BLaER1 treated with 17β-estradiol and CSF1 and Interleukin-3, amounts not matched to agents 10 nM and 100 nM (cell line): Measurements from ENCODE around the gene OTOL1.

Source experiments
- H3K27ac ChIP-seq, 11 experiments: shearing (Covaris generic); formaldehyde crosslinking; 2 replicates each; pipeline ENCODE4 v1.8.1; 2022
- H3K27me3 ChIP-seq, 11 experiments: shearing (Covaris generic); formaldehyde crosslinking; 2 replicates each; pipeline ENCODE4 v1.8.1; 2022
- H3K36me3 ChIP-seq, 11 experiments: shearing (Covaris generic); formaldehyde crosslinking; 2 replicates each; pipeline ENCODE4 v1.8.1; 2022
- H3K4me1 ChIP-seq, 10 experiments: shearing (Covaris generic); formaldehyde crosslinking; 2 replicates each; pipeline ENCODE4 v1.8.1; 2022
- H3K4me2 ChIP-seq, 11 experiments: shearing (Covaris generic); formaldehyde crosslinking; 2 replicates each; pipeline ENCODE4 v1.8.1; 2022
- H3K4me3 ChIP-seq, 10 experiments: shearing (Covaris generic); formaldehyde crosslinking; 2 replicates each; pipeline ENCODE4 v1.8.1; 2022
- H3K9ac ChIP-seq, 11 experiments: shearing (Covaris generic); formaldehyde crosslinking; 2 replicates each; pipeline ENCODE4 v1.8.1; 2022
- H3K9me3 ChIP-seq, 11 experiments: shearing (Covaris generic); formaldehyde crosslinking; replicated peaks in 1 of 11; 2 replicates each; pipeline ENCODE4 v1.8.1; 2022
- H4K20me1 ChIP-seq, 11 experiments: shearing (Covaris generic); formaldehyde crosslinking; 2 replicates each; pipeline ENCODE4 v1.8.1; 2022
- Cebpa-rat ChIP-seq, 11 experiments: shearing (Covaris generic); IDR thresholded peaks; 2 replicates each; pipeline ENCODE4 v1.8.1; 2022

Gene OTOL1

GRCh38 chr3:161508852-161509477 lies 12.4 kb downstream of the OTOL1 start:
- no peaks in the 10 kb centered on the region for H3K36me3 ChIP-seq
- H3K27ac ChIP-seq, result no peak overlapping the region
- peaks cover 0 to 8% (median 5%) of the 10 kb centered on the region in 10 experiments; a peak in 8 of 20 replicates for H3K4me1 ChIP-seq
- H3K9ac ChIP-seq, result no peak overlapping the region
- no peaks in the 10 kb centered on the region for H3K27me3 ChIP-seq
- no peaks in the 10 kb centered on the region for H3K9me3 ChIP-seq
- no peaks in the 10 kb centered on the region for H4K20me1 ChIP-seq
- H3K4me3 ChIP-seq, result no peak overlapping the region
- no peak for TF ChIP-seq Cebpa-rat (IDR thresholded peaks at IDR 0.05)
- H3K4me2 ChIP-seq, result no peak overlapping the region

GRCh38 chr3:161510510-161511260 lies 14.1 kb downstream of the OTOL1 start:
- Histone ChIP-seq H3K4me3 (no peak overlapping the region), H3K36me3 (no peaks in the 10 kb centered on the region), H3K4me2 (peak overlapping the region in 3 of 11 experiments; percentile 26 to 31 (median 30); a peak in 4 of 22 replicates), H3K27me3 (no peaks in the 10 kb centered on the region), H4K20me1 (no peaks in the 10 kb centered on the region), H3K27ac (no peak overlapping the region), H3K4me1 (peaks cover 0 to 8% (median 5%) of the 10 kb centered on the region in 10 experiments; a peak in 8 of 20 replicates), H3K9ac (0 out of 22 replicates have a peak overlapping the region, but pooled peaks of 1 of the 11 experiments have one; percentile 4), H3K9me3 (no peaks in the 10 kb centered on the region)
- no peak for TF ChIP-seq Cebpa-rat (IDR thresholded peaks at IDR 0.05)

GRCh38 chr3:161523916-161524315 lies 27.3 kb downstream of the OTOL1 start:
- Histone ChIP-seq H4K20me1 (no peaks in the 10 kb centered on the region), H3K9ac (no peak overlapping the region), H3K4me1 (no peaks in the 10 kb centered on the region), H3K9me3 (no peaks in the 10 kb centered on the region), H3K4me3 (no peak overlapping the region), H3K4me2 (no peak overlapping the region), H3K36me3 (no peaks in the 10 kb centered on the region), H3K27ac (no peak overlapping the region), H3K27me3 (no peaks in the 10 kb centered on the region)
- no peak for TF ChIP-seq Cebpa-rat (IDR thresholded peaks at IDR 0.05)

- Histone ChIP-seq H3K27ac (no peak overlapping the region), H4K20me1 (no peaks in the 10 kb centered on the region), H3K36me3 (no peaks in the 10 kb centered on the region), H3K4me2 (0 out of 22 replicates have a peak overlapping the region, but pooled peaks of 1 of the 11 experiments have one; percentile 18), H3K4me1 (peaks cover 0 to 4% (median 0%) of the 10 kb centered on the region in 10 experiments; a peak in 2 of 20 replicates), H3K9me3 (no peaks in the 10 kb centered on the region), H3K4me3 (no peak overlapping the region), H3K9ac (no peak overlapping the region), H3K27me3 (no peaks in the 10 kb centered on the region)
- no peak for TF ChIP-seq Cebpa-rat (IDR thresholded peaks at IDR 0.05)
These were observed 35.3 kb downstream of the OTOL1 start for GRCh38 chr3:161531930-161532329.

GRCh38 chr3:161540594-161540993 lies 44.0 kb downstream of the OTOL1 start:
- no peak overlapping the region for H3K4me2 ChIP-seq
- no peak for TF ChIP-seq Cebpa-rat (IDR thresholded peaks at IDR 0.05)
- no peak overlapping the region for H3K4me3 ChIP-seq
- no peak overlapping the region for H3K27ac ChIP-seq
- no peaks in the 10 kb centered on the region for H4K20me1 ChIP-seq
- no peaks in the 10 kb centered on the region for H3K27me3 ChIP-seq
- no peak overlapping the region for H3K9ac ChIP-seq
- no peaks in the 10 kb centered on the region for H3K9me3 ChIP-seq
- H3K36me3 ChIP-seq, result no peaks in the 10 kb centered on the region
- H3K4me1 ChIP-seq, result peaks cover 0 to 4% (median 0%) of the 10 kb centered on the region in 10 experiments; a peak in 1 of 20 replicates

GRCh38 chr3:161545824-161546223 lies 49.2 kb downstream of the OTOL1 start:
- no peaks in the 10 kb centered on the region for H4K20me1 ChIP-seq
- H3K4me2 ChIP-seq, result no peak overlapping the region
- no peak overlapping the region for H3K4me3 ChIP-seq
- H3K9ac ChIP-seq, result no peak overlapping the region
- H3K27ac ChIP-seq, result no peak overlapping the region
- TF ChIP-seq Cebpa-rat (IDR thresholded peaks at IDR 0.05), result no peak
- H3K9me3 ChIP-seq, result no peaks in the 10 kb centered on the region
- H3K27me3 ChIP-seq, result no peaks in the 10 kb centered on the region
- no peaks in the 10 kb centered on the region for H3K4me1 ChIP-seq
- H3K36me3 ChIP-seq, result no peaks in the 10 kb centered on the region

GRCh38 chr3:161548301-161548700 lies 51.7 kb downstream of the OTOL1 start:
- H3K27me3 ChIP-seq, result no peaks in the 10 kb centered on the region
- no peaks in the 10 kb centered on the region for H3K9me3 ChIP-seq
- H3K4me3 ChIP-seq, result no peak overlapping the region
- H4K20me1 ChIP-seq, result no peaks in the 10 kb centered on the region
- H3K9ac ChIP-seq, result no peak overlapping the region
- no peaks in the 10 kb centered on the region for H3K4me1 ChIP-seq
- H3K4me2 ChIP-seq, result no peak overlapping the region
- no peak overlapping the region for H3K27ac ChIP-seq
- TF ChIP-seq Cebpa-rat (IDR thresholded peaks at IDR 0.05), result no peak
- no peaks in the 10 kb centered on the region for H3K36me3 ChIP-seq

- no peaks in the 10 kb centered on the region for H3K27me3 ChIP-seq
- no peaks in the 10 kb centered on the region for H3K36me3 ChIP-seq
- no peak for TF ChIP-seq Cebpa-rat (IDR thresholded peaks at IDR 0.05)
- H3K4me1 ChIP-seq, result no peaks in the 10 kb centered on the region
- H4K20me1 ChIP-seq, result no peaks in the 10 kb centered on the region
- H3K4me2 ChIP-seq, result no peak overlapping the region
- H3K9me3 ChIP-seq, result no peaks in the 10 kb centered on the region
- H3K9ac ChIP-seq, result no peak overlapping the region
- H3K4me3 ChIP-seq, result no peak overlapping the region
- H3K27ac ChIP-seq, result no peak overlapping the region
These were observed 52.7 kb downstream of the OTOL1 start for GRCh38 chr3:161549261-161549660.

GRCh38 chr3:161550491-161551195 lies 54.0 kb downstream of the OTOL1 start:
- Histone ChIP-seq H3K27ac (no peak overlapping the region), H3K4me1 (no peaks in the 10 kb centered on the region), H3K4me3 (no peak overlapping the region), H3K9me3 (no peaks in the 10 kb centered on the region), H3K27me3 (no peaks in the 10 kb centered on the region), H3K36me3 (no peaks in the 10 kb centered on the region), H3K4me2 (no peak overlapping the region), H4K20me1 (no peaks in the 10 kb centered on the region), H3K9ac (no peak overlapping the region)
- TF ChIP-seq Cebpa-rat (IDR thresholded peaks at IDR 0.05), result no peak
